ENCODE data around the gene SPX. TPM values are rescaled to one million over a fixed set of nuclear protein-coding genes. Genes with fewer than 3 reads are reported as not detected.

SPX gene
- total RNA-seq, 3 donors from 2014 or later (not counting 1 experiment from before 2014, with no cell fraction given), result 1.2 to 1.4 TPM; not detected in 1

DNA sequence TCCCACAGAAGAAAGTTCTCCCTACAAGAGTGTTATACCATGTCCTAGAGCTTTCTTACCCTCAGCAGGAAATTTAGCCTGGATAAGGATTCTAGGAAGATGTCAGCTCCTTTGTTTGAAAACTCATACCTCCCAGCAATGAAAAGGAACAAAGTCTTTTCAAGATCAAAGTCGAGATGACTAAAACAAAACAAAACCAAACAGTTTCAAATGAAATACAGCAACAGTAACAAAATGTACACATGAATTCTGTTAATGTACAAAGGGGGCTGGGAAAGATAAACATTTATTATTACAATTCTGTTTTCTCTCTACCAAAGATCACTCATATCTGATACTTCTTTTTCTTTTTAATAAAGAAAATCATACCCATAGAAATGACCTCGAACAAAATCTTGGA lies 36.8 kb downstream of the SPX start:
- DNase-seq (no peak), ATAC-seq (no peak)
- Histone ChIP-seq H3K27me3 (ENCODE audit: control insufficient read depth, insufficient read depth, low read length) (no peaks in the 10 kb centered on the region), H3K4me3 (ENCODE audit: low read length) (no peak overlapping the region), H3K9me3 (ENCODE audit: control insufficient read depth, insufficient read depth, low read length) (no peaks in the 10 kb centered on the region), H3K27ac (ENCODE audit: low read length) (no peak overlapping the region), H3K4me1 (ENCODE audit: control insufficient read depth, insufficient read depth, low read length) (no peaks in the 10 kb centered on the region), H3K36me3 (ENCODE audit: control insufficient read depth, insufficient read depth, low read length) (no peaks in the 10 kb centered on the region)
- WGBS (ENCODE audit: insufficient coverage), result 86% methylated on average over 1 of the region's 2 CpGs
- H3K4me3 Mint-ChIP-seq, result no peak overlapping the region
- TF ChIP-seq, protein P1, sequence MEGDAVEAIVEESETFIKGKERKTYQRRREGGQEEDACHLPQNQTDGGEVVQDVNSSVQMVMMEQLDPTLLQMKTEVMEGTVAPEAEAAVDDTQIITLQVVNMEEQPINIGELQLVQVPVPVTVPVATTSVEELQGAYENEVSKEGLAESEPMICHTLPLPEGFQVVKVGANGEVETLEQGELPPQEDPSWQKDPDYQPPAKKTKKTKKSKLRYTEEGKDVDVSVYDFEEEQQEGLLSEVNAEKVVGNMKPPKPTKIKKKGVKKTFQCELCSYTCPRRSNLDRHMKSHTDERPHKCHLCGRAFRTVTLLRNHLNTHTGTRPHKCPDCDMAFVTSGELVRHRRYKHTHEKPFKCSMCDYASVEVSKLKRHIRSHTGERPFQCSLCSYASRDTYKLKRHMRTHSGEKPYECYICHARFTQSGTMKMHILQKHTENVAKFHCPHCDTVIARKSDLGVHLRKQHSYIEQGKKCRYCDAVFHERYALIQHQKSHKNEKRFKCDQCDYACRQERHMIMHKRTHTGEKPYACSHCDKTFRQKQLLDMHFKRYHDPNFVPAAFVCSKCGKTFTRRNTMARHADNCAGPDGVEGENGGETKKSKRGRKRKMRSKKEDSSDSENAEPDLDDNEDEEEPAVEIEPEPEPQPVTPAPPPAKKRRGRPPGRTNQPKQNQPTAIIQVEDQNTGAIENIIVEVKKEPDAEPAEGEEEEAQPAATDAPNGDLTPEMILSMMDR (IDR thresholded peaks at IDR 0.05), result no peak
- H3K27ac Mint-ChIP-seq, result no peak overlapping the region
- H3K36me3 Mint-ChIP-seq, result no peaks in the 10 kb centered on the region
- H3K27me3 Mint-ChIP-seq (ENCODE audit: low read depth in 2 of 2), result peaks cover 9 to 13% of the 10 kb centered on the region in 2 donors
- intact Hi-C loops (cut with micrococcal nuclease), result no loop called here
- no peaks in the 10 kb centered on the region for H3K4me1 Mint-ChIP-seq
- H3K9me3 Mint-ChIP-seq, result no peaks in the 10 kb centered on the region

GRCh38 chr12:21566223-21566906 lies 40.3 kb downstream of the SPX start:
- H3K27ac ChIP-seq (ENCODE audit: low read length), result no peak overlapping the region
- Mint-ChIP-seq H3K27me3 (ENCODE audit: low read depth in 2 of 2) (peaks cover 7 to 13% of the 10 kb centered on the region in 2 donors), H3K4me1 (no peaks in the 10 kb centered on the region), H3K4me3 (no peak overlapping the region), H3K36me3 (no peaks in the 10 kb centered on the region), H3K9me3 (no peaks in the 10 kb centered on the region), H3K27ac (no peak overlapping the region)
- intact Hi-C loops (cut with micrococcal nuclease), result no loop called here
- ATAC-seq (no peak), DNase-seq (no peak)
- no peaks in the 10 kb centered on the region for H3K27me3 ChIP-seq (ENCODE audit: control insufficient read depth, insufficient read depth, low read length)
- no peaks in the 10 kb centered on the region for H3K36me3 ChIP-seq (ENCODE audit: control insufficient read depth, insufficient read depth, low read length)
- H3K4me3 ChIP-seq (ENCODE audit: low read length), result no peak overlapping the region
- H3K4me1 ChIP-seq (ENCODE audit: control insufficient read depth, insufficient read depth, low read length), result no peaks in the 10 kb centered on the region
- TF ChIP-seq, protein P1 (IDR thresholded peaks at IDR 0.05), result no peak
- H3K9me3 ChIP-seq (ENCODE audit: control insufficient read depth, insufficient read depth, low read length), result no peaks in the 10 kb centered on the region
- WGBS (ENCODE audit: insufficient coverage), result 100% methylated on average over 1 of the region's 5 CpGs

DNA sequence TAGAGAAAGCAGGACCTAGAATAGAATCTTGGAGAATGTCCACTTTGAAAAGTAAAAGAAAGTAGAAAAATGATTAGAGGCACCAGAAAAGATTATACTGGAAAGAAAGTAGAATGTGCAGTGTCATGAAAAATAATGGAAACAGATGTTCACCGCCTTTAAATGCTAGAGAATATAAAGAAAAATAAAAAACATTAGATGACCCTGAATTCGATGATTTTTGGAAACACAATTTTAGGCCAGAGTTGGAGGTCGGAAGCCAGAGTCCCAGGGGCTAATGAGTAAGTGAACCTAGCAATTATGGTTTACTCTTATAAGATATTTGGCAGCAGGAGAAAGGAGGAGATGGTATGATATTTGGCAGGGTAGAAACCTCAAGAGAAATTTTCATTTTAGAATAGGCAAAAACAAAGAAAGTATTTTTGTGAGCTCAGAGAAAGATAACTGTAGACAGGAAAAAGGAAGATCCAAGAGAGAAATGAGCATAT lies 40.9 kb downstream of the SPX start:
- Histone ChIP-seq H3K27me3 (ENCODE audit: control insufficient read depth, insufficient read depth, low read length) (no peaks in the 10 kb centered on the region), H3K4me3 (ENCODE audit: low read length) (no peak overlapping the region), H3K27ac (ENCODE audit: low read length) (no peak overlapping the region), H3K4me1 (ENCODE audit: control insufficient read depth, insufficient read depth, low read length) (no peaks in the 10 kb centered on the region), H3K36me3 (ENCODE audit: control insufficient read depth, insufficient read depth, low read length) (no peaks in the 10 kb centered on the region), H3K9me3 (ENCODE audit: control insufficient read depth, insufficient read depth, low read length) (no peaks in the 10 kb centered on the region)
- 96% methylated on average over 3 of the region's 3 CpGs for WGBS (ENCODE audit: insufficient coverage)
- no peak overlapping the region for H3K4me3 Mint-ChIP-seq
- no peak overlapping the region for H3K27ac Mint-ChIP-seq
- TF ChIP-seq, protein P1 (IDR thresholded peaks at IDR 0.05), result no peak
- ATAC-seq, result no peak
- no peak for DNase-seq
- intact Hi-C loops (cut with micrococcal nuclease), result no loop called here
- no peaks in the 10 kb centered on the region for H3K9me3 Mint-ChIP-seq
- no peaks in the 10 kb centered on the region for H3K36me3 Mint-ChIP-seq
- no peaks in the 10 kb centered on the region for H3K4me1 Mint-ChIP-seq
- peaks cover 7 to 13% of the 10 kb centered on the region in 2 donors for H3K27me3 Mint-ChIP-seq (ENCODE audit: low read depth in 2 of 2)

- Mint-ChIP-seq H3K27ac (no peak overlapping the region), H3K9me3 (no peaks in the 10 kb centered on the region), H3K27me3 (ENCODE audit: low read depth in 2 of 2) (peaks cover 7 to 13% of the 10 kb centered on the region in 2 donors), H3K4me3 (no peak overlapping the region), H3K36me3 (no peaks in the 10 kb centered on the region), H3K4me1 (no peaks in the 10 kb centered on the region)
- H3K4me3 ChIP-seq (ENCODE audit: low read length), result no peak overlapping the region
- TF ChIP-seq, protein P1 (IDR thresholded peaks at IDR 0.05), result no peak
- no peaks in the 10 kb centered on the region for H3K27me3 ChIP-seq (ENCODE audit: control insufficient read depth, insufficient read depth, low read length)
- H3K36me3 ChIP-seq (ENCODE audit: control insufficient read depth, insufficient read depth, low read length), result no peaks in the 10 kb centered on the region
- DNase-seq (no peak), ATAC-seq (no peak)
- intact Hi-C loops (cut with micrococcal nuclease), result no loop called here
- no peak overlapping the region for H3K27ac ChIP-seq (ENCODE audit: low read length)
- 70% methylated on average over 4 of the region's 4 CpGs for WGBS (ENCODE audit: insufficient coverage)
- no peaks in the 10 kb centered on the region for H3K4me1 ChIP-seq (ENCODE audit: control insufficient read depth, insufficient read depth, low read length)
- no peaks in the 10 kb centered on the region for H3K9me3 ChIP-seq (ENCODE audit: control insufficient read depth, insufficient read depth, low read length)
Measured at GRCh38 chr12:21568115-21568514, 42.0 kb downstream of the SPX start.
